IMR-90 (cell line): ENCODE results near the gene KCTD19. TPM values are rescaled to one million over a fixed set of nuclear protein-coding genes. Genes with fewer than 3 reads are reported as not detected.

ENCODE experiments used
- ATAC-seq: fragments of 200-7000 bp; cut with Tn5 transposase; 2 replicates; pipeline ENCODE4 v1.9.1; 2020; ENCODE audit warnings: low read depth, mild to moderate bottlenecking, moderate library complexity
- Bru-seq: library from RNA; stranded (reverse); fragments of 400-500 nt; gene quantifications from one replicate; lab custom pipeline; 2021; lab: Mats Ljungman, UMichigan
- BruChase-seq, 2 experiments: library from RNA; stranded (reverse); fragments of 400-500 nt; gene quantifications; one replicate each; lab custom pipeline; 2021; lab: Mats Ljungman, UMichigan
- BruUV-seq: library from RNA; stranded (reverse); fragments of 400-500 nt; replicated peaks from 2 replicates; lab custom pipeline; 2021; lab: Mats Ljungman, UMichigan
- CTCF ChIA-PET: fragments of 300-600 bp; formaldehyde crosslinking; extraction: SDS; loops from one replicate; lab custom pipeline; 2021; ENCODE audit warnings: antibody characterized with exemption; lab: Yijun Ruan, JAX
- POLR2A ChIA-PET: fragments of 300-600 bp; sonication (Branson Sonifier 250); formaldehyde crosslinking; loops from one replicate; lab custom pipeline; 2022; ENCODE audit warnings: antibody characterized with exemption; ENCODE audit not compliant: unreplicated experiment; lab: Charles Lee
- DNase-seq: peaks from one replicate; pipeline ENCODE4 v3.0.0; 2013
- H2AFZ ChIP-seq: replicated peaks from 2 replicates; pipeline ENCODE3; 2013; ENCODE audit warnings: low read length, mild to moderate bottlenecking; ENCODE audit not compliant: poor library complexity
- H2AK5ac ChIP-seq: 2 replicates; pipeline ENCODE4 v1.6.1; 2013; ENCODE audit warnings: low read depth, low read length, inconsistent platforms
- H2AK9ac ChIP-seq: replicated peaks from 2 replicates; pipeline ENCODE3; 2013; ENCODE audit warnings: mild to moderate bottlenecking, low read depth, low read length, moderate library complexity; ENCODE audit not compliant: poor library complexity
- H2BK120ac ChIP-seq: 2 replicates; pipeline ENCODE4 v1.6.1; 2013; ENCODE audit warnings: low read depth, low read length, inconsistent platforms
- H2BK15ac ChIP-seq: 3 replicates; pipeline ENCODE4 v1.6.1; 2013; ENCODE audit warnings: low read depth, low read length, inconsistent platforms
- H2BK20ac ChIP-seq: 2 replicates; pipeline ENCODE4 v1.6.1; 2013; ENCODE audit warnings: low read depth, mild to moderate bottlenecking, inconsistent platforms, low read length, moderate library complexity
- H2BK5ac ChIP-seq: 2 replicates; pipeline ENCODE4 v1.6.1; 2013; ENCODE audit warnings: mild to moderate bottlenecking, low read depth, low read length, inconsistent platforms; ENCODE audit not compliant: poor library complexity, severe bottlenecking
- H3K14ac ChIP-seq: replicated peaks from 2 replicates; pipeline ENCODE4 v1.6.1; 2013; ENCODE audit warnings: low read depth, low read length, inconsistent platforms
- H3K18ac ChIP-seq: 2 replicates; pipeline ENCODE4 v1.6.1; 2013; ENCODE audit warnings: low read depth, low read length, control low read depth
- H3K23ac ChIP-seq: 2 replicates; pipeline ENCODE4 v1.6.1; 2013; ENCODE audit warnings: low read depth, low read length, inconsistent platforms
- H3K27ac ChIP-seq: 2 replicates; pipeline ENCODE4 v1.5.1; 2013; ENCODE audit warnings: mild to moderate bottlenecking, control low read depth, low read length; ENCODE audit not compliant: insufficient read depth
- H3K27me3 ChIP-seq: 2 replicates; pipeline ENCODE4 v1.6.1; 2013; ENCODE audit warnings: low read length; ENCODE audit not compliant: control insufficient read depth, insufficient read depth
- H3K36me3 ChIP-seq: 2 replicates; pipeline ENCODE4 v1.6.1; 2013; ENCODE audit warnings: low read length, mixed read lengths; ENCODE audit not compliant: control insufficient read depth, insufficient read depth
- H3K4ac ChIP-seq: 2 replicates; pipeline ENCODE4 v1.6.1; 2013; ENCODE audit warnings: low read depth, low read length, inconsistent platforms
- H3K4me1 ChIP-seq: 2 replicates; pipeline ENCODE4 v1.6.1; 2013; ENCODE audit warnings: low read length, mixed read lengths; ENCODE audit not compliant: control insufficient read depth, insufficient read depth
- H3K4me2 ChIP-seq: 2 replicates; pipeline ENCODE4 v1.6.1; 2013; ENCODE audit warnings: low read depth, mild to moderate bottlenecking, control low read depth, low read length, moderate library complexity
- H3K4me3 ChIP-seq: 2 replicates; pipeline ENCODE4 v1.5.1; 2013; ENCODE audit warnings: low read depth, mild to moderate bottlenecking, control low read depth, low read length, moderate library complexity; ENCODE audit not compliant: insufficient read depth
- H3K56ac ChIP-seq: 2 replicates; pipeline ENCODE4 v1.6.1; 2013; ENCODE audit warnings: low read length, inconsistent platforms; ENCODE audit not compliant: insufficient read depth; ENCODE audit errors: extremely low read depth
- H3K79me1 ChIP-seq, 2 experiments: 2 replicates each; pipeline ENCODE4 v1.6.1; 2013; ENCODE audit warnings: low read length in 2 of 2, inconsistent platforms in 1 of 2, low read depth in 1 of 2
- H3K9ac ChIP-seq: 2 replicates; pipeline ENCODE4 v1.6.1; 2013; ENCODE audit warnings: low read depth, low read length, control low read depth
- H3K9me1 ChIP-seq: 2 replicates; pipeline ENCODE4 v1.6.1; 2013; ENCODE audit warnings: low read length, inconsistent platforms; ENCODE audit not compliant: insufficient read depth
- H3K9me3 ChIP-seq: 2 replicates; pipeline ENCODE4 v1.6.1; 2013; ENCODE audit warnings: low read length; ENCODE audit not compliant: control insufficient read depth, insufficient read depth
- H4K20me1 ChIP-seq: 2 replicates; pipeline ENCODE4 v1.6.1; 2013; ENCODE audit warnings: low read length, inconsistent platforms; ENCODE audit not compliant: insufficient read depth
- H4K5ac ChIP-seq: 2 replicates; pipeline ENCODE4 v1.6.1; 2013; ENCODE audit warnings: mild to moderate bottlenecking, low read depth, low read length, control low read depth
- H4K8ac ChIP-seq, 2 experiments: 2 replicates each; pipeline ENCODE4 v1.6.1; 2013; ENCODE audit warnings: low read depth in 2 of 2, low read length in 2 of 2, control low read depth in 1 of 2, inconsistent platforms in 1 of 2
- H4K91ac ChIP-seq: 2 replicates; pipeline ENCODE4 v1.6.1; 2013; ENCODE audit warnings: low read depth, low read length, inconsistent platforms; ENCODE audit not compliant: insufficient read depth
- CHD1 ChIP-seq: IDR thresholded peaks from 2 replicates; pipeline ENCODE4 v1.6.1; 2012; ENCODE audit warnings: low read depth, low read length, improper control_type of control experiment
- CTCF ChIP-seq: conservative IDR thresholded peaks from 2 replicates; pipeline ENCODE4 v1.5.1; 2012; ENCODE audit warnings: mild to moderate bottlenecking, low read depth, low read length, improper control_type of control experiment
- RAD21 ChIP-seq: IDR thresholded peaks from 2 replicates; pipeline ENCODE4 v1.6.1; 2012; ENCODE audit warnings: low read length, improper control_type of control experiment
- SMC3 ChIP-seq: fragments of 150-350 bp; IDR thresholded peaks from 2 replicates; pipeline ENCODE4 v1.6.1; 2016; ENCODE audit warnings: low read depth, mild to moderate bottlenecking, antibody characterized with exemption, low read length, moderate library complexity
- USF2 ChIP-seq: fragments of 150-350 bp; IDR thresholded peaks from 2 replicates; pipeline ENCODE4 v1.6.1; 2017; ENCODE audit warnings: mild to moderate bottlenecking, antibody characterized with exemption, low read length, low read depth
- WGBS, 2 experiments: methylation state at CpG; one replicate each; pipeline versions ENCODE4 v1.1.5 to v1.1.7; 2013; ENCODE audit warnings: missing lambda C conversion rate in 2 of 2; ENCODE audit not compliant: insufficient read length in 1 of 2; ENCODE audit errors: extremely low coverage in 2 of 2; 5-methylcytosine and 5-hydroxymethylcytosine counted together
- dilution Hi-C: fragments of 300-500 bp; cut with HindIII; formaldehyde crosslinking; loops from one replicate; pipeline ENCODE4 v1.14.3; 2018; ENCODE audit warnings: low sequenced_read_pairs; ENCODE audit not compliant: unreplicated experiment
- in situ Hi-C: fragments of 300-500 bp; cut with MboI; formaldehyde crosslinking; loops from 3 replicates; pipeline ENCODE4 v1.14.3; 2019; ENCODE audit warnings: low sequenced_read_pairs, inconsistent platforms, mixed read lengths
- intact Hi-C: fragments of 100-400 bp; cut with micrococcal nuclease; formaldehyde crosslinking; loops from 2 replicates; pipeline ENCODE4 v1.10.0; 2022
- long read RNA-seq: library from polyadenylated mRNA; unstranded; transcript quantifications from one replicate; pipeline ENCODE4 v2.0.0, GENCODE V29; 2021; ENCODE audit not compliant: unreplicated experiment
- polyA plus RNA-seq, 3 experiments: library from polyadenylated mRNA; depleted of rRNA; stranded (reverse); fragments of >200 nt; gene quantifications; 2 replicates each; pipeline ENCODE4 v1.2.3, GENCODE V29; 2012; ENCODE audit warnings: low replicate concordance in 1 of 3
- total RNA-seq: library from RNA; depleted of rRNA; stranded (reverse); fragments of >200 nt; gene quantifications from 2 replicates; pipeline ENCODE4 v1.2.3, GENCODE V29; 2012; rRNA removed

Gene KCTD19
- under 0.01 TPM in 1 of 2 replicates, not detected in the other for total RNA-seq
- 0.07 and 0.36 TPM in 2 replicates for polyA plus RNA-seq (2012; rRNA removed)
- 0.14 TPM in 1 of 2 replicates, not detected in the other for polyA plus RNA-seq (2012; cell fraction: cytosol; rRNA removed)
- polyA plus RNA-seq (2012; cell fraction: nucleus; rRNA removed; ENCODE audit: low replicate concordance), result 0.59 and 1.5 TPM in 2 replicates
- percentile 13 among the genes with signal in this experiment for Bru-seq, nascent RNA
- percentile 12 among the genes with signal in this experiment for BruChase-seq, experiment 1, labeled RNA remaining after a 6-hour chase
- percentile 13 among the genes with signal in this experiment for BruChase-seq, experiment 2, labeled RNA remaining after a 2-hour chase
- long read RNA-seq, result 0 reads

- H3K14ac ChIP-seq, result peak within 1 kb of the TSS; percentile 91
- POLR2A ChIA-PET, result no interaction called here
- H4K91ac ChIP-seq, result peak within 1 kb of the TSS; percentile 56; the same call in 1 of the 2 replicates
- no peak within 1 kb of the TSS; the same call in 2 of the 3 replicates for H2BK15ac ChIP-seq
- no peaks in the 10 kb centered on the region for H3K9me3 ChIP-seq
- peak within 1 kb of the TSS; percentile 73 for H3K4me2 ChIP-seq
- intact Hi-C loops, result no loop called here
- H4K5ac ChIP-seq, result peak within 1 kb of the TSS; percentile 38
- H3K27ac ChIP-seq, result no peak within 1 kb of the TSS
- no peak within 1 kb of the TSS for H2BK5ac ChIP-seq
- CTCF ChIA-PET, result interaction anchor here (0.5 to 1.7 kb wide), 4 partner anchors 14 to 485 kb away, joined by 3 to 9 read pairs (median 4); no protein-coding TSS in a partner anchor
- H2BK20ac ChIP-seq, result no peak within 1 kb of the TSS
- H3K4ac ChIP-seq, result peak within 1 kb of the TSS; percentile 17
- H2BK120ac ChIP-seq, result peak within 1 kb of the TSS; percentile 20
- 0 out of 2 replicates have a peak, but pooled peaks cover 1% of the 10 kb centered on the region for H3K9me1 ChIP-seq
- DNase-seq, result no peak
- H3K23ac ChIP-seq, result peak within 1 kb of the TSS; percentile 86; the same call in 1 of the 2 replicates
- peak within 1 kb of the TSS; percentile 93 for H2AFZ ChIP-seq
- ATAC-seq, result peak; percentile 69
- peak within 1 kb of the TSS; percentile 7 for H3K18ac ChIP-seq
- H3K4me3 ChIP-seq, result peak within 1 kb of the TSS; percentile 45
- H3K27me3 ChIP-seq, result peaks cover 4% of the 10 kb centered on the region; the same call in 1 of the 2 replicates
- H4K20me1 ChIP-seq, result no peaks in the 10 kb centered on the region
- no peaks in the 10 kb centered on the region for H3K36me3 ChIP-seq
- in situ Hi-C loops, result no loop called here
- peak within 1 kb of the TSS; percentile 7 for H3K9ac ChIP-seq
- WGBS, 2 experiments, result 8% methylated on average over 48 of the region's 61 CpGs; no CpG with 5 or more reads in 1 of the 2 experiments
- BruUV-seq, result no TSS peak
- no peaks in the 10 kb centered on the region for H3K4me1 ChIP-seq
- H4K8ac ChIP-seq, result peak within 1 kb of the TSS; percentile 18 to 68; a peak in 2 of 4 replicates
- H3K79me1 ChIP-seq, result no peaks in the 10 kb centered on the region
- H2AK5ac ChIP-seq, result peak within 1 kb of the TSS; percentile 75
- dilution Hi-C loops, result no loop called here
- peak within 1 kb of the TSS; percentile 93 for H2AK9ac ChIP-seq
- TF ChIP-seq CTCF (peak; percentile 45), RAD21 (peak; percentile 21; the same call in 1 of the 2 replicates), SMC3 (0 out of 2 replicates have a peak, but pooled peaks have one; percentile 10), USF2 (no peak), CHD1 (no peak)
- no peak within 1 kb of the TSS for H3K56ac ChIP-seq
These were observed at the start of gene KCTD19, which contains the start of gene LRRC36 for GRCh38 chr16:67326472-67327309. Gene KCTD19 (minus strand): TSS chr16:67326741. CDS start chr16:67326707, 34 bp downstream. Gene LRRC36 (plus strand): TSS chr16:67326815. CDS start chr16:67326863, 48 bp downstream.
